HepG2 (cell line): ENCODE data around the gene NOTCH3. TPM values are rescaled to one million over a fixed set of nuclear protein-coding genes. Genes with fewer than 3 reads are reported as not detected.

Experiments
- HNF1A ChIP-seq, 2 experiments: sonication (generic) in 1 of 2; formaldehyde crosslinking in 1 of 2; IDR thresholded peaks; 2 replicates each; pipeline versions ENCODE4 v1.4.0 to v1.6.1; 2016 to 2020; ENCODE audit warnings: borderline replicate concordance in 1 of 2, low read depth in 1 of 2, mild to moderate bottlenecking in 1 of 2, missing genetic modification reagents in 1 of 2
- NR2C2 ChIP-seq: sonication (generic); formaldehyde crosslinking; IDR thresholded peaks from 2 replicates; pipeline ENCODE4 v1.4.0; 2020; ENCODE audit warnings: missing genetic modification reagents, mild to moderate bottlenecking, moderate library complexity, borderline replicate concordance
- SATB2 ChIP-seq: sonication (generic); formaldehyde crosslinking; IDR thresholded peaks from 2 replicates; pipeline ENCODE4 v1.5.0; 2020; ENCODE audit warnings: missing genetic modification reagents
- SKI ChIP-seq: fragments of 450-650 bp; IDR thresholded peaks from one replicate; pipeline ENCODE4 v1.6.1; 2018; ENCODE audit warnings: mild to moderate bottlenecking; ENCODE audit not compliant: partially characterized antibody
- YY1 ChIP-seq: IDR thresholded peaks from 2 replicates; pipeline ENCODE4 v1.6.1; 2011; ENCODE audit warnings: low read length, low read depth, moderate library complexity, mild to moderate bottlenecking; ENCODE audit not compliant: insufficient read depth, insufficient replicate concordance
- ZBTB14 ChIP-seq: sonication (generic); formaldehyde crosslinking; IDR thresholded peaks from 2 replicates; pipeline ENCODE4 v1.4.0; 2020; ENCODE audit warnings: missing genetic modification reagents
- ZFAT ChIP-seq: sonication (generic); formaldehyde crosslinking; conservative IDR thresholded peaks from 2 replicates; pipeline ENCODE4 v1.8.1; 2023; ENCODE audit warnings: missing genetic modification reagents, inconsistent platforms
- ZNF136 ChIP-seq: sonication (generic); formaldehyde crosslinking; IDR thresholded peaks from 2 replicates; pipeline ENCODE4 v1.8.1; 2022; ENCODE audit warnings: low read depth, mild to moderate bottlenecking, moderate library complexity, missing genetic modification reagents
- ZNF251 ChIP-seq: sonication (generic); formaldehyde crosslinking; IDR thresholded peaks from 2 replicates; pipeline ENCODE4 v1.9.0; 2021; ENCODE audit warnings: mild to moderate bottlenecking, missing genetic modification reagents
- ZNF580 ChIP-seq: IDR thresholded peaks from 2 replicates; pipeline ENCODE4 v1.6.1; 2016; ENCODE audit warnings: low read depth, borderline replicate concordance
- polyA plus RNA-seq, 8 experiments: library from polyadenylated mRNA; depleted of rRNA in 3 of 8; stranded (reverse) in 7 of 8; unstranded in 1 of 8; fragments of >200 nt; fragmentation: Illumina TruSeq in 4 of 8; extraction: Trizol in 4 of 8; gene quantifications; 2 replicates each; pipeline versions ENCODE4 v1.2.1 to v1.2.3, GENCODE V29; 2011 to 2016; ENCODE audit warnings: low read depth in 4 of 8, missing spikeins in 1 of 8, mixed read lengths in 1 of 8; ENCODE audit not compliant: insufficient read depth in 1 of 8
- total RNA-seq, 5 experiments: library from RNA; depleted of rRNA; stranded (reverse); fragments of >200 nt; fragmentation: Illumina TruSeq; extraction: Trizol; gene quantifications; 2 replicates each; pipeline ENCODE4 v1.2.3, GENCODE V29; 2016; ENCODE audit warnings: low read depth in 1 of 5

NOTCH3 gene
- total and polyA plus RNA-seq, 2 of the 13 experiments (the other 11 are each of a cell fraction or from before 2014, with no cell fraction given), result 0.09 to 0.28 TPM

- no peak for TF ChIP-seq NR2C2 (CRISPR knock-in tag)
- no peak for TF ChIP-seq SATB2 (CRISPR knock-in tag)
- no peak for TF ChIP-seq HNF1A (IDR thresholded peaks at IDR 0.05; ENCODE audit: low read depth)
- no peak for TF ChIP-seq HNF1A (CRISPR knock-in tag; IDR thresholded peaks at IDR 0.05; ENCODE audit: borderline replicate concordance)
- TF ChIP-seq YY1, result no peak
- no peak for TF ChIP-seq SKI
- TF ChIP-seq ZBTB14 (CRISPR knock-in tag), result no peak
- TF ChIP-seq ZFAT (CRISPR knock-in tag), result no peak
- TF ChIP-seq ZNF580, result no peak
- no peak for TF ChIP-seq ZNF251 (CRISPR knock-in tag)
- TF ChIP-seq ZNF136 (CRISPR knock-in tag), result no peak
- TF ChIP-seq, all 625 proteins: peak for 0
These were observed 22.0 kb downstream of the NOTCH3 start (continued) for GRCh38 chr19:15178629-15179308.
